Lung microvascular endothelial cell (primary cell): ENCODE results near the gene ZNF362. TPM values are rescaled to one million over a fixed set of nuclear protein-coding genes. Genes with fewer than 3 reads are reported as not detected.
"Not testable (repeated sequence)": the region's sequence is repeated elsewhere in the genome, so short reads cannot be mapped to it uniquely, and the experiment has no call there.

Source experiments
- DNase-seq, 2 donors: peaks; one replicate each; pipeline versions ENCODE4 v3.0.0 to v3.0.0-alpha.2; 2010; ENCODE audit warnings: low read depth in 2 of 2
- total RNA-seq: library from RNA; depleted of rRNA; stranded (reverse); fragments of >200 nt; gene quantifications from 2 replicates; pipeline ENCODE4 v1.2.1, GENCODE V29; 2014

The ZNF362 gene, protein sequence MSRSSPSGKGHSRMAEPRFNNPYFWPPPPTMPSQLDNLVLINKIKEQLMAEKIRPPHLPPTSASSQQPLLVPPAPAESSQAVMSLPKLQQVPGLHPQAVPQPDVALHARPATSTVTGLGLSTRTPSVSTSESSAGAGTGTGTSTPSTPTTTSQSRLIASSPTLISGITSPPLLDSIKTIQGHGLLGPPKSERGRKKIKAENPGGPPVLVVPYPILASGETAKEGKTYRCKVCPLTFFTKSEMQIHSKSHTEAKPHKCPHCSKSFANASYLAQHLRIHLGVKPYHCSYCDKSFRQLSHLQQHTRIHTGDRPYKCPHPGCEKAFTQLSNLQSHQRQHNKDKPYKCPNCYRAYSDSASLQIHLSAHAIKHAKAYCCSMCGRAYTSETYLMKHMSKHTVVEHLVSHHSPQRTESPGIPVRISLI
- total RNA-seq: 5.4 and 6.3 TPM in 2 replicates

DNA sequence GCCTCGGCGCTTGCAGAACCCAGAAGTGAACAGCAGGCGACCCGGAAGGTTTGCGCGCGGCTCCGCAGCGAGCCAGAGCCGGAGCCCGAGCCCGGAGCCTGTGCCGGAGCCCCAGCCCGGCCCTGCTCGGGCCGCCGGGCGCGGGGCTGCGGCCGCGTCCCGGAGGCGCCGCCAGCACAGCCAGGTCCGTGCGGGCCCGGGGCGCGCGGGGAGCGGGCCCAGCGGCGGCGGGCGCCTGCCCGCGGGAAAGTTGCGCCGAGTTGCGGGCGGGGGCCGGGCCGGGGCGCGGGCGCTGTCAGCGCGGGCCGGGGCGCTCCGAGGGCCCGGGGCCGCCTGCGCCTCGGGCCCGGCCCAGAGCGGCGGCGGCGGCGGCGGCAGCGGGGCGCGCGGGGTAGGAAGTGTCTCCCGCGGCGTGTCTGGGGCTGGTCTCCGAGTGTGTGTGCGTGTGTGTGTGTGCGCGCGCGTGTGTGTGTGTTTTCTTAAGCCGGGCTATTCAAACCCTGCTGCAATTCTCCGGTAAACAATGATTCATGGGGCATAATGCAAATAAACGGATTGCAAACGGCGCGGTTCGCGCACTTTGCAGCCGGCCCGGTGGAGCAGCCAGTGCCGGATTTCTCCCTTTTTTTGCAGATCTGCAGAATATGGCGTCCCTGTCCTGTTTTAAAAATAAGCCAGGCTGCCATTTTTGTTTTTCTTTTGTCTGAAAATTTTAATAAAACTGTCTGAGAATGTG lies at the start of gene ZNF362:
ZNF362 (plus strand) TSS at position 22 of the 736 bp plus-strand sequence. CDS start 14,083 bp downstream, outside the sequence.
- peak; percentile 73 to 82 for DNase-seq

DNA sequence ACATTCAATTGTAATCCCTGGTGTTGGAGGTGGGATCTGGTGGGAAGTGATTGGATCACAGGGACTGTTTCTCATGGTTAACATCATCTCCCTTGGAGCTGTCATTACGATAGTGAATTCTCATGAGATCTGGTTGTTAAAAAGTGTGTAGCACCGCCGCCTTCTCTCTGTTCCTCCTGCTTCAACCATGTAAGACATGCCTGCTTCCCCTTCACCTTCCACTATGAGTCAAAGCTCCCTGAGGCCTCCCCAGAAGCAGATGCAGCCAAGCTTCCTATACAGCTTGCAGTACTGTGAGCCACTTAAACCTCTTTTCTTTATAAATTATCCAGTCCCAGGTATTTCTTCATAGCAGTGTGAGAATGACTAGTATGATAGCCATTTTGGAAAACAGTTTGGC lies 44.3 kb upstream of the ZNF362 start:
- no peak for DNase-seq

DNA sequence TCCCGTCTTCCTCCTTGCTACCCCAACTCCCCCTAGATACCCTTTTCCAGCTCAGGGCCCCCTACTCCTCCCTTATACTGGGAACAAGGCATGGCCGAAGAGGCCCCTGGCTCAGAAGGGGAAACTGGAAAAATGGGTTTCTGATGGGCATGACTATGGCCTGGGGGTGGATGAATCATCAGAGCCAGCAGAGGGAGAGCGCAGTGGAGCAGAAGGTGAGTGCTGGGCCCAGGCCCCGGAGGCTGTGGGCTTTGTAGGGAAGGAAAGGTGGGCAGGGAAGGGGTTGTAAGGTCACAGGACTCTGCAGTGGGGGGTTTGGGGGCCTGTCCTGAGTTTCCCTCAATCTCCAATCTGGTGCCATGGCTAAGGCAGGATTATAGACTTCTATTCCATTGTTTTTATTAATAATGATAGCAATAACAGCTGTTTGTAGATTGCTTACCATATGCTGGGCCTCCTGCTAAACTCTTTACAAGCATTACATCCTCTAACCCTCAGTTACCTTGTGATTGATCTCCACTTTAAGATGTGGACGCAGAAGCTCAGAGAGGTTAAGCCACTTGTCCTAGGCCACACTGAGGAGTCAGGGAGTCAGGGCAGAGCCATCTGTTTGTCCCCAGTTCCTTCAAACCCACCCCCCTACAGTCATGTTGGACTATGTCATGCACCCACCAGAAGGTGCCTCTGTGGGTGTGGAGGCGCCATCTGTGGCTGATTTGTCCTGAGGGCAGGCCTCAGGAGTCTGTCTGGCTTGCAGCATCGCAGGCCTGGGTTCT lies 36.2 kb upstream of the ZNF362 start:
- peak; percentile 13 to 24 for DNase-seq

DNA sequence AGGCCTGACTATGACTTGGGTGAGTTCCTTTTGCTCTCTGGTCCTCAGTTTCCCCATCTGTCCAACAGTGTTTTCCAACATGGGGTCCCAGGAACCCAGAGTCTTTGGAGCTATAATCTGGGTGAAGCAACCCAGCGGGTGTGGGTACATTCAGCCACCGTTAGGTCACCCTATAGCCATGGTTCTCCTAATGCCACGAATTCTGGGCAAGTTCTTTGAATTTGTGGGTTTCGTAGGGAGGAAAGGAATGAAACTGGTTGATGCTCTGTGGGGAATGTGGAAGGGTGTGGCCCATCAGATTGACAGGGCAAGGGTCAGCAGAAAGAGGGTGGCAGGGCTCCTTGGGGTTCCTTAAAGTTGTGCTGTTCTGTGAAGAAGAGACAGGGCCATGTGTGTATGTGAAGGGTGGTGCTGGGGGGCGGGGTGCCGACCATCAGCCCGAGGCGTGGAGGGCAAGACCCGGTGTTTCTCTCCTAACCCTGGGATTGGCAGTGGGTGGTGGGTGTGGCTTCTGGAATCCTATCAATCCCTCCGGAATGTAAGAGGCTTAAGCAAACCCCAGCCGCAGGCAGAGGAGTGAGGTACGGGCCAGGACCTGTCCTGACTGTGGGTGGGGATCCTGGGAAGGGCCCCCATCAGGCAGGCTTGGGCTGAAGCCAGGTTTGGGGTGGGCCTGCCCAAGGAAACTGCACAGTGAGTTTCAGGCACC lies 35.5 kb upstream of the ZNF362 start:
- DNase-seq: no peak

DNA sequence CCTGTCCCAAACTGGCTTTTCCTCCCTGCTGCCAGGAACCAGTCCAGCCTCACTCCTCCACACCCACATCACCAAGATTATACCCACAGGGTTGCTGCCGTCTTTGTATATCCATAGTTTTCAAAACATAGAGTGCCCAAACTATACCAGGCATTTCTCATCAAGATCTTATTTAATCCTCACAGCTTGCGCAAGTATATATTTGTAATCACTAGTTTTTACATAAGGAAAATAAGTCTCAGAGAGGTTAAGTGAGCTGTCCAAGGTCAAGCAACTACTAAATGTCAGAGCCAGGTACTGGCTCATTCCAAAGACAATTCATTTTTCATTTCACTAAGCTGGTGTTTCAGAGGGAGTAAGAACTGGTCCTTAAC lies 34.9 kb upstream of the ZNF362 start:
- no peak for DNase-seq

DNA sequence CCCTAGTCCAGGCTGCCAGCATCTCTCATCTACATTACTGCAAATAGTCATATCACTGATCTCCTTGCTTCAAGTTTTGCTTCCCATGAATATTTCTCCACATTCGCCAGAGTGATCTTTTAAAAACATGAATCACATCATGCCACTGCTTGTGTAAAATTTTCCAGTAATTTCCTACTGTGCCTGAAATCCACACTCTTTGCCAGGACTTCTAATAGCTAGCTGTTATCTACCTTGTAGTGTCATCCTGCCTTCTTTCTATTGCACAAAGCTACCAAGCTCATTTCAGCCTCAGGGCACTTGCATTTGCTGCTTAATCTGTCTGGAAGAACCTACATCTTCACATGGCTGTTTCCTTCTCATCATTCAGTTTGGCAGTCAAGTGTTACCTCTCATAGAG lies 33.9 kb upstream of the ZNF362 start:
- no peak for DNase-seq

DNA sequence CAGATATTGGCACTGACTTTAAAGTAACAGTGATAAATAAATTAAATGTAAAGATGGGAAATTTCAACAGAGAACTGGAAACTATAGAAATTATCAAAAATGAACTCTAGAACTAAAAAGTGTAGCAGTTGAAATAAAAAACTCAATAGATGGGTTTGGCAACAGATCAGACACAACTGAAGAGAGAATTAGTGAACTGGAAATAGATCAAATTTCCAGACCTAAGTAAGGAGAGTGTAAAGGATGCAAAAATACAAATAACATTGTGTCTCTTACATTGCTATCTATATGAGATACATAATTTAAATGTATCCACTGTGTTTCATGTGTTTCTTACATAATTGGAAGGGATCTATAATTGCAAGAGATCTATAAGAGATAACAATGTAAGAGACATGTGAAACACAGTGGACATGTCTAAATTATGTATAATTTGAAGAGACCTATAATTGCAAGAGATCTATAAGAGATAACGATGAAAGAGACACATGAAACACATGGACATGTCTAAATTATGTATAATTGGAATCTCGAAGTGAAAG lies 32.1 kb upstream of the ZNF362 start:
- no peak for DNase-seq

DNA sequence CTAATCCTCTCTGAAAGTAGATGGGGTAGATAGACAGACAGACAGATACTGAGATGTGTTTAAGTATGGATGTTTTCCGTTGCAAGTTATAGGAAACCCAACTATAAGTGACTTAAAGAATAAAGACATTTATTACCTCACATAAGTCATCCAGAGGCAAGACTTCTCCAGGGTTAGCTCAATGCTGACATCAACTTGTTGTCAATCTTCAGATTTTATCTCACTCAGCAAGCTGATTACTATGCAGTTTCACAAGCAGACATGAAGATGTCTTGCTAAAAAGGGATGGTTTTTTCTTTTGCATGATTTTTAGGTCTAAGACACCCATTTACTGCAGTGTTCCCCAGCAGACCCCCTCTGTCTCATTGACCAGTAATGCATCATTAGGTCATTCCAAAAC lies 30.7 kb upstream of the ZNF362 start:
- DNase-seq: no peak

DNA sequence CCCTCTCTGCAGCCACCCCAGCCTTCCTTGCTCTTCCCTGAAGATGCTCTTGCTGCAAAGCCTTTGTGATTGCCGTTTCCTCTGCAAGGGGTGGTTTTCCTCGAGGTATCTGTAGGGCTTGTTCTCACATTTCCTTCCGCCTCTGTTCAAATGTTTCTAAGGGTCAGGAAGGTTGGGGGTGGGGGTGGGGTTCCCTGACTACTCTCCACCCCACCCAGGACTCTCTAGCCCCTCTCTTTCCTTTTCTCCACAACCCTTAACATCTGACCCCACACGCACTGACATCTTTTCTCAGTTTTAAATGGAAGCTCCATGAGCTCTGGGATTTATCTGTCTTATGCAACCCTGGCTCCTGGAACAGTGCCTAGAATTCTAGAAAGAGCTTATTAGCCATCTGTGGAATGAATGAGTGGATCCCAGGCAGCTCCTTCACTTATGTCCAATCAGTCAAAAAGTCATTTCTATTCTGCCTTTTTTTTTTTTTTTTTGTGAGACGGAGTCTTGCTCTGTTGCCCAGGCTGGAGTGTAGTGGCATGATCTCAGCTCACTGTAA lies 27.3 kb upstream of the ZNF362 start:
- DNase-seq: peak; percentile 36 to 60

DNA sequence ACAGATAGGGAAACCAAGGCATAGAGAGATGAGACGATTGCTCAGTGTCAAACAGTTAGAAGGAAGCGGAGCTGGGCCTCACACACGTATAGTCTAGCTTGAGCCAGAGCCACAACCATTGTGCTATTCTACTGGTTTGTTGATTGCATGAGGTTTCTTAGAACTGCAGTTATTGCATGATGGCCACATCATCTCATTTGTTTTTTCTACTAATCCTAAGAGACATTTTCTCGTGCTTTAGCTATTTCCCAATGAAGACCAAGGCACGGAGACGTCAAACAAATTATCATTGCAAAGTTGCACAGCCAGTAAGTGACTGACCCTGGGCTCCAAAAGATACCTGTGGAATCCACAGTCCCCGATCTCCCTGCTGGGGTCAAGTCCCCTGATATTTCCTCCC lies 25.1 kb upstream of the ZNF362 start:
- DNase-seq: no peak

DNA sequence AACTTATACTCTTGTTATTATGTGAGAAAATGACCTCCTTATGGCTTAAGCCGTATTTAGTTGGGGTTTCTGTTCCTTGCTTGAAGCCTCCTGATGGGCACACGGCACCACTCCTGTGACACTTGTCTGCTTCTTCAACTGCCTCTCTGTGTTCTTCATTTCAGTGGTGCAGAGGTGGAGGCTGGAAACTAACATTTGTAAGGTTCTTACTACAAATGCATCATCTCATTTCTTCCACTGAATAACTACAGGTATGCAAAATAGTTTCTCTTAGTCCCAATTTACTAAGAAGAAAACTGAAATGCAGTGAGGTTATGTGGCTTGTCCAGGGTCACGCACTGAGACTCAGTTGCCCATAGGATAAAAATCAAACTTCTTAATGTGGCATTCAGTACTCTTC lies 23.6 kb upstream of the ZNF362 start:
- no peak for DNase-seq

DNA sequence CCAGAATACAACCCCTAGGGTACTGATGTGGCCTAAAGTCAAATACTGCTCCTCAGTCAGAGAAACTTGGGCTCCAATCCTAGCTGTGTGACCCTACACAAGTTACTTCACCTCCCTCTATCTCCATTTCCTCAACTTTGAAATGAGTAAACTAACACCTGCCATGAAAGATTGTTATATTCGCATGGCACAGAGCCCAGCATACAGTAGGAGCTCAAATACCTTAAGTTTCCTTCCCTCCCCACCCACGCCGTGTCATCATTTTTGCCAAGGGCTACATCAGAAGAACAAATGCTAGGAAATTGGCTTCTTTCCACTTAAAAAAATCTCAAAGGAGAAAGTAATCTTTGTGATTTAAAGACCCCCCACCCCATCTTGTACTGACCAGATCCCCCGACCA lies 22.2 kb upstream of the ZNF362 start:
- peak in 1 of 2 donors; percentile 52 for DNase-seq

DNA sequence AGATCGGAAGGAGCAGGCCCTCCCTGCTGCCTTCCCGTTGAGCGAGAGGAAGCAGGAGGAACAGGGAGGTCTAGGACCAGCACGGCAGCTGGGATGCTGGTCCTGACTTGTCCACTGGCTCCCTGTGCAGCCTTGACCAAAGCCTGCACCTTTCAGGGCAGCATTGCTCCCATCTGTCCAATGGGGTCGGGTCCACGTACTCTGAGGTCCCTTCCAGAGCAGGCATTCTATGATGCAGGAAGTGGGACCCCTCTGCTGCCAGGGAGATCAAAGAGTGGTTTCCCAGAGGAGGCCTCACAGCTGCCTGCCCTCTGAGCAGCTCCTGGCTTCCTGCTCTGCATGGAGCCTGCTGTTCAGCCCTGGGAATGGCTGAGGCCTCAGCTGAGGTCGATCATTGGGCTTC lies 21.7 kb upstream of the ZNF362 start:
- DNase-seq: peak; percentile 19 to 28

DNA sequence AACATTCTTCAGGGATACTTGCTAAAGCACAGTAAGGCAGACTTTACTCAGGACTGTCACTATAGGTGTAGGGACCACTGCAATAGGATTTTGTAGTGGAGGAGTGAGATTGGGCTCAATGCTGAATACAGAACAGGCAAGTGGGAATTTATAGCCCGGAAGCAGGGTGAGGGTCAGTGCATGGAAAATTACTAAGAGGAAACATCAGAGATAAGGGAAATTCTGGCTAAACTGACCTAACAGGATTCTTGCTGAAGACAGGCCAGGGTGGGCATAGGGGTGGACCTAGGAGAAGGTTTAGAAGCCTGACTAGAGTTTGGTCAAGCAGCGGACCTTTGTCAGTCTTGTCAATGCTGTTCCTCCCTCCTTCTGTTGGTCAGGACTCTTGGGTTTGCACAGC lies 20.8 kb upstream of the ZNF362 start:
- DNase-seq: peak in 1 of 2 donors; percentile 62

DNA sequence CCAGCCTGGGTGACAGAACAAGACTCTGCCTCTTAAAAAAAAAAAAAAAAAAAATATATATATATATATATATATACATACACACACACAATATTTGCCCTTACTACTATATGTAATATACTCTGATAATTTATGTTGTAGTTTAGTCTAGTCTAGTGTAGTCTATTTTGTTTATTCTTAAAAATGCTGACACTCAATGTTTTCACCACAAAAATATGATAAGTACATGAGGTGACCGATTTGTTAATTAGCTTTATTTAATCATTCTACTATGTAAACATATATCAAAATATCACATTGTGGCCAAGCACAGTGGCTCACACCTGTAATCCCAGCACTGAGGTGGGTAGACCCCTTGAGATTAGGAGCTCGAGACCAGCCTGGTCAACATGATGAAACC lies 19.8 kb upstream of the ZNF362 start:
- DNase-seq: no peak

DNA sequence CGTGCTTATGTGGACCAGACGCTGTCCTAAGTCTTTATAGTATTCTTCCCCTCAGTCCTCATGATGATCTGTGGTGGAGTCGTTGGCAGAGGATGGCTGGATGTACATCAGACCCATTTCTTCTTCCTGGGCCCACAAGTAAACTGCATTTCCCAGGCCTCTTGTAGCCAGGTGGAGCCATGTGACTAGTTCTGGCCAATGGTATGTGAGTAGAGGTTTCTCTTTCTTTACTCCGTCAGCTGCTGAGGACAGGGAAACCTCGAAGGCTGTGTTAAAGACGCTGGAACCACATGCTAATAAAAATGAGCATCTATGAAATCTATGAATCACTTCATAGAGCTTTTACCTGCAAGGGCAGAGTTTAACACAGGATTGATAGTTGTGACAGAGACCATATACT lies 18.7 kb upstream of the ZNF362 start:
- no peak for DNase-seq

DNA sequence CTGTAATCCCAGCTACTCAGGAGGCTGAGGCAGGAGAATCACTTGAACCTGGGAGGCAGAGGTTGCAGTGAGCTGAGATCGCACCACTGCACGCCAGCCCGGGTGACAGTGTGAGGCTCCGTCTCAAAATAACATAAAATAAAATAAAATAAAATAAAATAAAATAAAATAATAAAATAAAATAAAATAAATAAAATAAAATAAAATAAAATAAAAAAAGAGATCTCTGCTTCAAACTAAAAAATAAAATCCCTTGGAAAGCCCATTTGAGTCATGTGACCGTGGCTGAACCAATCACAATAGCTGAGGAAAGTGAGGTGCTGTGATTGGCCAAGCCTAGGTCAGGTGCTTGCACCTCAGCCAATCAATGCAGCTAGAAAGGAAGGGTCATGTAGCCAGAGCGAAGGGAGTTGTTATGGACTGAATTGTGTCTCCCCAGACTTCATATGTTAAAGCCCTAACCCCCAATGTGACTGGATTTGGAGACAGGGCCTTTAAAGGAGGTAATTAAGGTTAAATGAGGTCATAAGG lies 18.0 kb upstream of the ZNF362 start:
- not testable (repeated sequence) for DNase-seq

DNA sequence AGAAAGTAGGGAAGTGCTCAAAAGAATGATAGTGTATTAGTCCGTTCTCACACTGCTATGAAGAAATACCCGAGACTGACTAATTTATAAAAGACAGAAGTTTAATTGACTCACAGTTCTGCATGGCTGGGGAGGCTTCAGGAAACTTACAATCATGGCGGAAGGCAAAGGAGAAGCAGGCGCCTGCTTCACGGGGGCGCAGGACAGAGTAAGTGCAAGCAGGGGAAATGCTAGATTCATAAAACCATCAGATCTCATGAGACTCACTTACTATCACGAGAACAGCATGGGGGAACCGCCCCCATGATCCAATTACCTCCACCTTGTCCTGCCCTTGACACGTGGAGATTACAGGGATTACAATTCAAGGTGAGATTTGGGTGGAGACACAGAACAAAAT lies 16.9 kb upstream of the ZNF362 start:
- not testable (repeated sequence) for DNase-seq

DNA sequence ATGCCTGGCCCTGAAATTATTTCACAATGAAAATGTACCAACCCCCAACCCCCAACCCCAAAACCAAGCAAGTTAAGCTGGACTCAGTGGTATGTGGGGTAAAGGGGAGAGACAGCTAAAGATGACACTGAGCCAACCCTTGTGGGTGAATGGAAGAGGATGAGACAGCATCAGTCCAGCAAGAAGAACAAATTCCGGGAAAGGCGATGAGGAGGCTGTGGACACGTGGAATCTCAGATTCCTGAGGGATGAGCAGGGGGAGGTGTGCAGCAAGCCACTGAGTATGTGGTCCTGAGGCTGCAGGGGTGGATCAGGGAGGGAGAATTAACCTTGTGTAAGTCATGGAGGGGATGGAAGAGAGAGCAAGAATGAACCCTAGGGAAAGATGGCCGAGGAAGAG lies 14.4 kb upstream of the ZNF362 start:
- DNase-seq: no peak

DNA sequence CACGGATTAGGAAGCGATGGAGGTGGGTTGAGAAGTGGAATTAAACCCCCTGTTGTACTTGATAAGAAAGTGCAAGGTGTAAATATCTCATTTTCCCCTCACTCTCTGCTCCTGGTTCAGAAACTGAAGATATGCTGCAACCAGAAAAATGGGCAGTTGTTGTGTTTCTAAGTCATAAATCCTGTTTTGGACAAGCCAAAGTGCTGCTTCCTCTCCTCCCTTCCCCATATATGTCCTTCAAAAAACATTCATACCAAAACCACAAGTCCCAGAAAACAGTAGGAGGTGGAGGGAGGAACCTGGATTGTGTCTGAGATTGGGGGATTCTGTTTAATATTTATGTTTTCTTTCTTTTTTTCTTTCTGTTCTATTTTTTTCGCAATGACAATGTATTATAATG lies 13.6 kb upstream of the ZNF362 start:
- DNase-seq: no peak
